ENCODE measurements around the gene ACTR2.

DNA sequence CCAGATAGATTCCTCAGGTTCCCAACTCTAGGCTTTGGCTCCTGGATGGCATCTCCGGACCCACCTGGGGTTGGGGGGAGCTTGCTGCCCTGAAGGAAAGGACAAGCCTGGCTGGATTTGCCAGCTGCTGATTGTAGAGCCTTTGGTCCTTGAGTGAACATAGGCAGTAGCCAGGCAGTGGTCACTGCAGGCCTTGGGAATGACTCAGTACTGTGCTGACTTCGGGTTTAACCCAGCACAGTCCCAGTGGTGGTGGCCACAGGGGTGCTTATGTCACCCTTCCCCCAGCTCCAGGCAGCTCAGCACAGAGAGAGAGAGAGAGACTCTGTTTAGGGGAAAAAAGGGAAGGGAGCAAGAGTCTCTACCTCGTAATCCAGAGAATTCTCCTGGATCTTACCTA lies 27.7 kb upstream of the ACTR2 start:
- TF ChIP-seq ZNF341 (tag by site-specific recombination; IDR thresholded peaks at IDR 0.05; ENCODE audit: low read depth) (no peak), MEIS1 (CRISPR knock-in tag; IDR thresholded peaks at IDR 0.05; ENCODE audit: borderline replicate concordance) (no peak), ZNF121 (tag by site-specific recombination; IDR thresholded peaks at IDR 0.05) (no peak)
- TF ChIP-seq, protein P1, sequence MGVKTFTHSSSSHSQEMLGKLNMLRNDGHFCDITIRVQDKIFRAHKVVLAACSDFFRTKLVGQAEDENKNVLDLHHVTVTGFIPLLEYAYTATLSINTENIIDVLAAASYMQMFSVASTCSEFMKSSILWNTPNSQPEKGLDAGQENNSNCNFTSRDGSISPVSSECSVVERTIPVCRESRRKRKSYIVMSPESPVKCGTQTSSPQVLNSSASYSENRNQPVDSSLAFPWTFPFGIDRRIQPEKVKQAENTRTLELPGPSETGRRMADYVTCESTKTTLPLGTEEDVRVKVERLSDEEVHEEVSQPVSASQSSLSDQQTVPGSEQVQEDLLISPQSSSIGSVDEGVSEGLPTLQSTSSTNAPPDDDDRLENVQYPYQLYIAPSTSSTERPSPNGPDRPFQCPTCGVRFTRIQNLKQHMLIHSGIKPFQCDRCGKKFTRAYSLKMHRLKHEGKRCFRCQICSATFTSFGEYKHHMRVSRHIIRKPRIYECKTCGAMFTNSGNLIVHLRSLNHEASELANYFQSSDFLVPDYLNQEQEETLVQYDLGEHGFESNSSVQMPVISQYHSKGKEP (tag by site-specific recombination; IDR thresholded peaks at IDR 0.05): no peak
